ENCODE data around the gene TMEM174. TPM values are rescaled to one million over a fixed set of nuclear protein-coding genes. Genes with fewer than 3 reads are reported as not detected.

Gene TMEM174
- total and polyA plus RNA-seq, 5 donors from 2014 or later = not detected

- H3K27me3 Mint-ChIP-seq = peaks cover 16% of the 10 kb centered on the region
- no peak overlapping the region for H3K27ac ChIP-seq (ENCODE audit: insufficient read depth, low read length, poor library complexity, severe bottlenecking)
Measured at GRCh38 chr5:73135021-73135420, 38.0 kb upstream of the TMEM174 start.

GRCh38 chr5:73135429-73136054 is 37.5 kb upstream of the TMEM174 start:
- Mint-ChIP-seq H3K36me3 (no peaks in the 10 kb centered on the region), H3K27me3 (peaks cover 12% of the 10 kb centered on the region), H3K27ac (no peak overlapping the region), H3K9me3 (peaks cover 0 to 2% (median 0%) of the 10 kb centered on the region in 7 donors), H3K4me1 (no peaks in the 10 kb centered on the region), H3K4me3 (no peak overlapping the region)
- ATAC-seq (ENCODE audit: low read depth in 2 of 2) = no peak
- H3K4me3 ChIP-seq (ENCODE audit: low read depth, low read length) = no peak overlapping the region
- H3K9me3 ChIP-seq (ENCODE audit: control insufficient read depth in 2 of 2, low read length in 2 of 2) = no peaks in the 10 kb centered on the region
- H3K27ac ChIP-seq (ENCODE audit: insufficient read depth, low read length, poor library complexity, severe bottlenecking) = no peak overlapping the region
- peaks cover 8% of the 10 kb centered on the region for H3K27me3 ChIP-seq (ENCODE audit: control insufficient read depth, insufficient read depth, low read length)
- peak in 1 of 3 donors; percentile 14 for DNase-seq
- no peaks in the 10 kb centered on the region for H3K36me3 ChIP-seq (ENCODE audit: control insufficient read depth, insufficient read depth, low read length)
- H3K4me1 ChIP-seq (ENCODE audit: control insufficient read depth, insufficient read depth, low read length, poor library complexity, severe bottlenecking) = no peaks in the 10 kb centered on the region

More at GRCh38 chr5:73135021-73135420, 38.0 kb upstream of the TMEM174 start:
- H3K9me3 Mint-ChIP-seq = peaks cover 0 to 2% (median 0%) of the 10 kb centered on the region in 7 donors
- Histone ChIP-seq H3K4me3 (ENCODE audit: low read depth, low read length) (no peak overlapping the region), H3K9me3 (ENCODE audit: control insufficient read depth in 2 of 2, low read length in 2 of 2) (no peaks in the 10 kb centered on the region), H3K4me1 (ENCODE audit: control insufficient read depth, insufficient read depth, low read length, poor library complexity, severe bottlenecking) (no peaks in the 10 kb centered on the region), H3K36me3 (ENCODE audit: control insufficient read depth, insufficient read depth, low read length) (no peaks in the 10 kb centered on the region), H3K27me3 (ENCODE audit: control insufficient read depth, insufficient read depth, low read length) (peaks cover 8% of the 10 kb centered on the region)
- H3K4me3 Mint-ChIP-seq = no peak overlapping the region
- H3K27ac Mint-ChIP-seq = no peak overlapping the region
- ATAC-seq (ENCODE audit: low read depth in 2 of 2) (no peak), DNase-seq (no peak)
- H3K4me1 Mint-ChIP-seq = no peaks in the 10 kb centered on the region
- no peaks in the 10 kb centered on the region for H3K36me3 Mint-ChIP-seq

- H3K27ac Mint-ChIP-seq = no peak overlapping the region
- H3K9me3 Mint-ChIP-seq = peaks cover 0 to 2% (median 0%) of the 10 kb centered on the region in 7 donors
- Histone ChIP-seq H3K9me3 (ENCODE audit: control insufficient read depth in 2 of 2, low read length in 2 of 2) (no peaks in the 10 kb centered on the region), H3K4me1 (ENCODE audit: control insufficient read depth, insufficient read depth, low read length, poor library complexity, severe bottlenecking) (no peaks in the 10 kb centered on the region), H3K36me3 (ENCODE audit: control insufficient read depth, insufficient read depth, low read length) (no peaks in the 10 kb centered on the region), H3K27me3 (ENCODE audit: control insufficient read depth, insufficient read depth, low read length) (peaks cover 7% of the 10 kb centered on the region), H3K27ac (ENCODE audit: insufficient read depth, low read length, poor library complexity, severe bottlenecking) (no peak overlapping the region), H3K4me3 (ENCODE audit: low read depth, low read length) (no peak overlapping the region)
- no peaks in the 10 kb centered on the region for H3K36me3 Mint-ChIP-seq
- H3K27me3 Mint-ChIP-seq = peaks cover 12% of the 10 kb centered on the region
- H3K4me3 Mint-ChIP-seq = no peak overlapping the region
- DNase-seq (no peak), ATAC-seq (ENCODE audit: low read depth in 2 of 2) (no peak)
- H3K4me1 Mint-ChIP-seq = no peaks in the 10 kb centered on the region
Measured at GRCh38 chr5:73136055-73136562, 36.9 kb upstream of the TMEM174 start.

- no peak overlapping the region for H3K4me3 Mint-ChIP-seq
- ATAC-seq (ENCODE audit: low read depth in 2 of 2) (no peak), DNase-seq (no peak)
- no peak overlapping the region for H3K27ac ChIP-seq (ENCODE audit: insufficient read depth, low read length, poor library complexity, severe bottlenecking)
- H3K27me3 Mint-ChIP-seq = peaks cover 13% of the 10 kb centered on the region
- no peaks in the 10 kb centered on the region for H3K9me3 ChIP-seq (ENCODE audit: control insufficient read depth in 2 of 2, low read length in 2 of 2)
- H3K36me3 Mint-ChIP-seq = no peaks in the 10 kb centered on the region
- no peaks in the 10 kb centered on the region for H3K36me3 ChIP-seq (ENCODE audit: control insufficient read depth, insufficient read depth, low read length)
- H3K4me1 Mint-ChIP-seq = no peaks in the 10 kb centered on the region
- peaks cover 11% of the 10 kb centered on the region for H3K27me3 ChIP-seq (ENCODE audit: control insufficient read depth, insufficient read depth, low read length)
- H3K9me3 Mint-ChIP-seq = peaks cover 0 to 1% (median 0%) of the 10 kb centered on the region in 7 donors
- no peak overlapping the region for H3K27ac Mint-ChIP-seq
- H3K4me1 ChIP-seq (ENCODE audit: control insufficient read depth, insufficient read depth, low read length, poor library complexity, severe bottlenecking) = no peaks in the 10 kb centered on the region
- H3K4me3 ChIP-seq (ENCODE audit: low read depth, low read length) = no peak overlapping the region
Measured at GRCh38 chr5:73137563-73138530, 35.1 kb upstream of the TMEM174 start.

GRCh38 chr5:73139485-73139884 is 33.5 kb upstream of the TMEM174 start:
- peaks cover 23% of the 10 kb centered on the region for H3K27me3 Mint-ChIP-seq
- no peak overlapping the region for H3K4me3 Mint-ChIP-seq
- no peaks in the 10 kb centered on the region for H3K4me1 Mint-ChIP-seq
- Histone ChIP-seq H3K9me3 (ENCODE audit: control insufficient read depth in 2 of 2, low read length in 2 of 2) (no peaks in the 10 kb centered on the region), H3K4me1 (ENCODE audit: control insufficient read depth, insufficient read depth, low read length, poor library complexity, severe bottlenecking) (no peaks in the 10 kb centered on the region), H3K4me3 (ENCODE audit: low read depth, low read length) (no peak overlapping the region), H3K27ac (ENCODE audit: insufficient read depth, low read length, poor library complexity, severe bottlenecking) (no peak overlapping the region), H3K27me3 (ENCODE audit: control insufficient read depth, insufficient read depth, low read length) (peaks cover 7% of the 10 kb centered on the region), H3K36me3 (ENCODE audit: control insufficient read depth, insufficient read depth, low read length) (no peaks in the 10 kb centered on the region)
- peaks cover 0 to 1% (median 0%) of the 10 kb centered on the region in 7 donors for H3K9me3 Mint-ChIP-seq
- H3K27ac Mint-ChIP-seq = no peak overlapping the region
- DNase-seq = no peak
- no peaks in the 10 kb centered on the region for H3K36me3 Mint-ChIP-seq
- no peak for ATAC-seq (ENCODE audit: low read depth in 2 of 2)

GRCh38 chr5:73140801-73141200 is 32.2 kb upstream of the TMEM174 start:
- no peaks in the 10 kb centered on the region for H3K9me3 ChIP-seq (ENCODE audit: control insufficient read depth in 2 of 2, low read length in 2 of 2)
- H3K4me1 ChIP-seq (ENCODE audit: control insufficient read depth, insufficient read depth, low read length, poor library complexity, severe bottlenecking) = no peaks in the 10 kb centered on the region
- Mint-ChIP-seq H3K4me3 (no peak overlapping the region), H3K9me3 (no peaks in the 10 kb centered on the region), H3K36me3 (no peaks in the 10 kb centered on the region), H3K27ac (no peak overlapping the region), H3K4me1 (no peaks in the 10 kb centered on the region), H3K27me3 (peaks cover 21% of the 10 kb centered on the region)
- H3K36me3 ChIP-seq (ENCODE audit: control insufficient read depth, insufficient read depth, low read length) = no peaks in the 10 kb centered on the region
- H3K4me3 ChIP-seq (ENCODE audit: low read depth, low read length) = no peak overlapping the region
- no peak for DNase-seq
- no peak overlapping the region for H3K27ac ChIP-seq (ENCODE audit: insufficient read depth, low read length, poor library complexity, severe bottlenecking)
- peaks cover 7% of the 10 kb centered on the region for H3K27me3 ChIP-seq (ENCODE audit: control insufficient read depth, insufficient read depth, low read length)
- no peak for ATAC-seq (ENCODE audit: low read depth in 2 of 2)

- H3K27me3 ChIP-seq (ENCODE audit: control insufficient read depth, insufficient read depth, low read length) = peaks cover 9% of the 10 kb centered on the region
- no peak for ATAC-seq (ENCODE audit: low read depth in 2 of 2)
- no peaks in the 10 kb centered on the region for H3K36me3 Mint-ChIP-seq
Measured at GRCh38 chr5:73142035-73142434, 31.0 kb upstream of the TMEM174 start.

More at GRCh38 chr5:73142035-73142434, 31.0 kb upstream of the TMEM174 start:
- H3K9me3 ChIP-seq (ENCODE audit: control insufficient read depth in 2 of 2, low read length in 2 of 2) = no peaks in the 10 kb centered on the region
- no peaks in the 10 kb centered on the region for H3K4me1 Mint-ChIP-seq
- H3K9me3 Mint-ChIP-seq = peaks cover 0 to 1% (median 0%) of the 10 kb centered on the region in 7 donors
- H3K27me3 Mint-ChIP-seq = peaks cover 23% of the 10 kb centered on the region
- DNase-seq = no peak
- no peak overlapping the region for H3K27ac Mint-ChIP-seq
- H3K4me3 Mint-ChIP-seq = no peak overlapping the region
- no peak overlapping the region for H3K27ac ChIP-seq (ENCODE audit: insufficient read depth, low read length, poor library complexity, severe bottlenecking)
- H3K4me1 ChIP-seq (ENCODE audit: control insufficient read depth, insufficient read depth, low read length, poor library complexity, severe bottlenecking) = no peaks in the 10 kb centered on the region
- no peaks in the 10 kb centered on the region for H3K36me3 ChIP-seq (ENCODE audit: control insufficient read depth, insufficient read depth, low read length)
- H3K4me3 ChIP-seq (ENCODE audit: low read depth, low read length) = no peak overlapping the region

Data from CD4-positive, CD25-positive, alpha-beta regulatory T cell (primary cell).